ENCODE results near the gene TMIGD3.
"Not testable (repeated sequence)": the region's sequence is repeated elsewhere in the genome, so short reads cannot be mapped to it uniquely, and the experiment has no call there.

Gene TMIGD3

DNA sequence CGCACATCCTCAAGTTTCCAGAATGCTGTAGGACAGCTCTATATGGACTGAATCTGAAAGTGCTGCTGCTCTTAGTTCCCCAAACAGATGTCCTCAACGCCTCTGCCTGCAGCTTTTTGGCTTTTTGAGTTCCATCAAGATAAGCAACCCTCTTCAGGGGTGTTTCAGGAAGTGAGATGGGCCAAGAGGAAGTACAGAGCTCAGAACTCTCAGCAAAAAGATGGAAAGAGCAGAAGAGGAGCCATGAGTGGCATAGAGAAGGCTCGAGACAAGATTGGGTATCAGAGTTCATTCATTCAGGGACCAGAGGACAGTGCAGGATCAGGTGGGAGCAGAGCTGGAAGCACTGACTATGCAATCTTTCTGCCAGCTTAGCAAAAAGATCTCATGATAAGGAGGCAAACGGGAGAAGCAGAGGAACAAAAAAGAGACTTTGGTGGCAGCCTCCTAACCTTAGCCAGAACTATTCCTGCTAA lies at the start of gene TMIGD3, which contains the start of gene ADORA3:
Gene TMIGD3, minus strand, starts transcription at position 49 of the 476 bp plus-strand sequence. CDS start 279 bp downstream, outside the sequence.
Gene ADORA3, minus strand, starts transcription at position 49 of the 476 bp plus-strand sequence. CDS start 279 bp downstream, outside the sequence.
- no peak for DNase-seq

DNA sequence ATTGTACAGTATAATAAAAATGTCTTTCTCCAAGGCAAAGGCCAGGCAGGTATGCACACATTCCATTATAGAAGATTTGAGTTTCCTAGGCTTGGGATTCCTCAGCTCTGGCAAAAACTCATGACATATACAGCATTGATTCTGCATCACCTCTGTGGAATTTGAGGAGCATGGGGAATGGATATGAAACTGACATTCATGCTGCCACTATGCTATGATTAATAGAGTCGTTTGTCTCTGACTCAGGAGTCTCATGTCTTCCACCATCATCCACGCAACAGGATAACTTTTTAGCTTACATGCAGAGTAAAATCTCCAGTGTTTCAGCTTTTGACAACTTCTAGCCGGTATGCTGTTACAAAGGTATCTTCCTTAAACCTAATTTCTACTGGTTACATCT lies 49.8 kb upstream of the TMIGD3 start:
- DNase-seq: no peak

DNA sequence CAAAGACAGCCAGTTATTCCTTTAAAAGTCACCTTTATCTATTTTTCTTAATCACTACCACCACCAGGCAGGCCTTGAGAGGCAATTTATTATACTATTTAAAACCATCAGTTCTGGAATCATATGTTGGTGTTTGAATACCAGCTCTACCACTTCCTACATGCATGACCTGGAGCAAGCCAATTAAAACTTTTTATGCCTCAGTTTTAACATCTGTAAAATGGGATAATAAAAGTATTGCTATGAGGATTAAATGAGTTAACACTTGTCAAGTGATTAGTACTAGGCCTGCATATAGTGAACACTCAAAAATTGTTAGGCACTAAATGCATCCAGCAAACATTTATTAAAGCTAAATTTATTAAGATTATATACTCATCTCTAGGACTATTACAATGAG lies 49.2 kb upstream of the TMIGD3 start:
- no peak for DNase-seq

DNA sequence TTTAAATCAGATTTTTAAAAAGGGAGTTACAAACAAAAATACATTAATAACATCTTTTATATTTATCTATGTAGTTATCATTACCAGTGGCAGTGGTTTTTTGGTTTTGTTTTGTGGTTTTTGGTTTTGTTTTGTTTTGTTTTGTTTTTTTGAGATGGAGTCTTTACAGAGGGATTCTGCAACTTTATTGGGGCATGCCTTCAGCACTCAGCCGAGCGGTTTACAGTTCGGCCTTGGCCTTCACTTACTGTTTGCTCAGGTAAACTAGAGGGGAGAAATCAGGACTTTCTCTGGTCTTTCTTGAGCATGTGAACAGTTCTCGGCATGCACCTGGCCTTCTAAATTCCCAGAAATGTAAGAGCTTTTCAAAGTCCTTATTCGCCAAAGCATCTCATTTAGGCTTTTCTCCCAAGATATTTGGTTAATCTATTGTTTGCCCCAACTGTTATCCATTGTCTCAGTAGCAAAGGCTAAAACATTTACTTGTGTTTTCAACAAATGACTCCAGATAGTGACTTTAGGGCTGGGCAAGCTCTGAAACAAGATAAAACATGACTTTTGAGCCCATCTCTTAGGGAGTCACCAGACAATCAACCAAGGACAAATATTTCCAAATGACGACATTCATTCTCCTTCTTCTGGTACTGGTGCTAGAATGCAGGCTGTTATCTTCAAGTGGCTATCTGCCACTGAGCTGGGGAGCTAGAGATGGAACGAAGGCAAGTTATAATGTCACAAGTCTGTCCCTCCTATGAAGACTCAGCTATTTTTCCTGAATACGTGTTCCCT lies 48.4 kb upstream of the TMIGD3 start:
- no peak for DNase-seq

DNA sequence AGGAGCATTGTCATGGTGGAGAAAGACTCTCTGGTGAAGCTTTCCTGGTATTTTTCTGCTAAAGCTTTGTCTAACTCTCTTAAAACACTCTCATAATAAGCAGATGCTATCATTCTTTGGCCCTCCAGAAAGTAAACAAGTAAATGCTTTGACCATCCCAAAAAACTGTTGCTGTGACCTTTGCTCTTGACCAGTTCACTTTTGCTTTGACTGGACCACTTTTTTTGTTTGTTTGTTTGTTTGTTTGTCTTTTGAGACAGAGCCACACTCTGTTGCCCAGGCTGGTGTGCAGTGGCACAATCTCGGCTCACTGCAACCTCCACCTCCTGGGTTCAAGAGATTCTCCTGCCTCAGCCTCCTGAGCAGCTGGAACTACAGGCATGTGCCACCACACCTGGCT lies 44.4 kb upstream of the TMIGD3 start:
- not testable (repeated sequence) for DNase-seq

DNA sequence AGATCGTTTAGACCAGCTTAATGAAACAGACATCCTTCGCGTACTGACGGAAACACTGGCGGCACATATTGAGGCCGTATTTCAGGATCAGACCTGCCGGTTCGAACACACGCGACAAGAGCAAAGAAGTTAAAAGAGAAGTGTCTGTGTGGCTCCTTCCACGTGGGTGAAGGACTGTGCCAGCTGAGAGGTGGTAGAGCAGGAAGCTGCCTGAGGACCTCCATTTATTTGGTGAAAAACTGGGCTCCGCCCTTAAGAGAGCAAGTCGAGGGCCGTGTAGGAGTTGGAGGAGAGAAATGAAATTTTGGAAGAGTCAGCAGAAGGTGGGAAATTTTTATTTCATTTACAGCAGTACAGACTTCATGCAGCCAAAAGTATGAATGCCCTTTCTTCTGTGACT lies 38.8 kb upstream of the TMIGD3 start:
- no peak for DNase-seq

DNA sequence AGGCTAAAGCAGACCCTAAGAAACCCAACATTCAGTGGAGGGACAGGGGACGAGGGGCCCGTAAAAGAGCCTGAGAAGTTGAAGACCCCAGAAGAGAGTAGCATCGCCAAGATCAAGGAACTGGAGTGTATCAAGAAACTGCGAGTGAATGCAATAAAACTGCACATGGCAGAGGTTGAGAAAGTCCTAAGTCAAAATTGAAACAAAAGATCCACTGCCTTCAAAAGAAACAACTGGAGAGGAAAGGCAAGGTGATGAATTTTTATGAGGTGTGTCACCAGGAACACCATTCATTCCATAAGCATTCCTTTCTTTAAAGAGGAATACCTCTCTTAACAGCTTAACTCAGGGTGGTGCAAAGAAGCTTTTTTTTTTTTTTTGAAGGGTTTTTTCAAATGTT lies 38.3 kb upstream of the TMIGD3 start:
- no peak for DNase-seq

DNA sequence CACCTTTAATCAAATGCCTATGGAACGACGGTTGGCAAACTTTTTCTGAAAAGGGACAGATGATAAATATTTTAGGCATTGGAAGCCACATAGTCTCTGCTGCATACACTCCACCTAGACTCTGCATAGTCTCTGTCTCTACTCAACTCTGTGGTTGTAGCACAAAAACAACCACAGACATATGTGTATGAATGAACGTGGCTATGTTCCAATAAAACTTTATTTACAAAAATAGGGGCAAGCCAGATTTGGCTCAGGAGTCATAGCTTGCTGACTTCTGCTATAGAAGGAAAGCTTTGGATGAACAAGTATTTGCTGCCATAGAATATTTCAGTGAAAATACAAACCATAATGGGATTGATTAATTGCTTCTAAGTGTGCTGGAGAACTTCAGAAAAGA lies 37.5 kb upstream of the TMIGD3 start:
- DNase-seq: no peak

DNA sequence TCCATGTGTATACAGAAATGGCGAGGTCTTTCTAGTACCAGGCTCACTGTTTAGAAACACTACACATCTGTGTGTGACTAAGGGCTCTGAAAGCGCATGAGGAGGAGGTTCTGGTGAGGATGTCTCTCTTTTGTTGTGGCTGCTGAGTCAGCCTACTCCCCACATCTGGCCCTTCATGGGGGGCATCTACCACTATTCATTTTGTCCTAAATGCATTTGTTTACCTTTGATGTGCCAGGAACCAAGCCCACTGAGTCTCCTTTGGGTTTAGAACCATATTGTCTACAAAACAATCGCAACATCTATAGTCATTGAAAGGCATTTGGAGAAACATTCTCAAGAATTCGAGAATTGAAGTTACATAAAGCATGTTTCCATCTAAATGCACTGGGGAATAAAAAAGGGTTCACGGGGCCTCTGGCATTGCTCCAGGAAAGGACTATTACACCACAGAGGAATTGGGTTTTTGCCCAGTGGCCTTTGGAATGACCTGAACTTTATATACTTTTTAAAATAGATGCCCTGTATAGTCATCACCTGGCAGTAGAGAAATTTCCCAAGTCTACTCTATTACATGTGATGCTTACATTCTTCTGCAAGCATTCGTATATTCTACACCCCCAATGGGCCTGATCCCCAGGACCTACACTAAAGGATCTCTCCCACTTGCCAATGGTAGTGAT lies 35.1 kb upstream of the TMIGD3 start:
- no peak for DNase-seq

DNA sequence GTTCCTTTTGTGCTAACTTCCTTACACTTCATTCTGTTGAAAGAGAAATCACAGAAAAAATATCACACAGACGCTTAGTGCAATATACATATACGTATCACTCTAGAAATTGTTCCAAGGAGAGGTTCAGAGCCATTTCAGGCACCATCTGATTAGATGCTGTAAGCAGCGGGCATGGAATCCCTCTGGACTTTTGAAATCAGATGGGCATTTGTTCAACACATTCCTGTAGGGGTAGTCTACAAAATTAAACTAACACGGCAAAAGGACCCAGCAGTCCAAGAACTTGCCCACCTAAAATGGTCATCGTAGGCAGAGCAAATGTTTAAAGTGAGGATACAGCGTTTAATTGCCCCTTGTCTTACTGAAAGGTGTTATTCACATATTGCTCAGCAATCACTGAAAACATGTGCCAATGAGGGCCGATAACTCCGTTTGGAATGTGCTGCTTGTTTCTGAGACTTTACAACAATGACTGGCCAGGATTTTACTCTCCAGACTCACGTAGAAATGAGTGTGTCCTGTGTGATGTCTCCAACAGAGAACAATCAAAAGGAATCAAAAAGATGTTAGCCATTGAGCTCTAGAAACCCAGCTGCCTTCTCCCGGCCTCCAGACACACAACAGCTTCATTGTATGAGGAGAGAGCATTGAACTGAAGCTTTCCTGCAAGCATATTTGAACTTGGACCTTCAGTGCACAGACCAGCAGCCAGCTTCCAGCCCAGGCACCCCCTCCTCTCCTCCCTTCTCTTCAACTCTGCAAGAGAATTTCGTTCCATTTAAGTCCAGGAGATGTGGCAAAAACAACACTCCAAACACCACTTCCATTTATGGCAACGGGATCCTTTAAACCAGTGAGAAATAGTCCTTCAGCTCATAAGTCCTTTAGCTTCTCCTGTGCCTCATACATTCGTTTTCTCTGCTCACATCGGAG lies 32.1 kb upstream of the TMIGD3 start:
- no peak for DNase-seq

DNA sequence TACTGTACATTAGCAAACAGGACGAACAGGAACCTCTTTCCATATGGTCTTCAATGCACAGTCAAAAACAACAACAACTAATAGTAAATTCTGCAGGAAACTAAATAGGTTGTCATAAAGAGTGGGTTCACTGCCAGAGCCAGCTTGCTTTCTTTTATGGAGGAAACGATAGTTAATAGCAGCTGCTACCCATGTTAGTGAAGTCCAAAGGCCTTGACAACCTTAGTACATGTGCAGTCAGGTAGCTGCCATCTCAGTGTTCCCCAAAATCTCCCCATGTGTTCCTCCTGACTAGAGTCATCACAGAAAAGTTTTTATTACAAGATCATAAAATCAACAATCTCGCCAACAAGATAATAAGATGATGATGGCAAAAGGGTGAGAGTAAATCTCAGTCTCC lies 16.6 kb upstream of the TMIGD3 start:
- DNase-seq: no peak

DNA sequence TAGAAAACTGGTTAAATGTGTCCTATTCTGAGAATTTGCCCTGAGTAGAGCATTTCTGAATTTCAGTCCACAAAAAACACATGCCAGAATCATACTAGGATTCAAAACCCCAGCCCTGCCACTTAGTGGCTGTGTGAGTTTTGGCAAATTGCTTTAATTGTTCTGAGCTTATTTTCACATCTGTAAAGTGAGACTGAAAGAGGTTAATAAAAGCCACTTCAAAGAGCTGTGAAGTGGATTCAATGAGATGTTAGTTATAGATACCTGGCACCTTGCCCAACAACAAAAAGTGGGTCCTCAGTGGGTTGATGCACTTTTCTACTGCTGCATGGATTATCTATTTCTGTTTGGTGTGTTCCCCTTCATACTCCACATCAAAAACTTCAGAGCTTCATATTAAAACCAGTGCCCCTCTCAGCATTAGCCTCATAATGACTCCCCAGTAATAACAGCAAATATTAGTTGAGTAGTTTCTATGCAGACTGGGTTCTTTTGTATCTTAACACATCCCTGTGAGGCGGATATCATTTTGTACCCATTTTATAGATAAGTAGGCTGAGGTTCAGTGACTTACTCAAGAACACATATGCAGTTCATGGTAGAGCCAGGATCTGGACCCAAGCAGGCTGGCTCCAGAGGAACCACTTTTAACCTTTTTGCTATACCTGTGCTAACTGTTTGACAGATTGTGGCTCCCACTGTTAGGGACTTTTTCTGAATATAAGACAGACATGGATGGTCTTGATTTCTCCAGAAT lies 14.2 kb upstream of the TMIGD3 start:
- no peak for DNase-seq

DNA sequence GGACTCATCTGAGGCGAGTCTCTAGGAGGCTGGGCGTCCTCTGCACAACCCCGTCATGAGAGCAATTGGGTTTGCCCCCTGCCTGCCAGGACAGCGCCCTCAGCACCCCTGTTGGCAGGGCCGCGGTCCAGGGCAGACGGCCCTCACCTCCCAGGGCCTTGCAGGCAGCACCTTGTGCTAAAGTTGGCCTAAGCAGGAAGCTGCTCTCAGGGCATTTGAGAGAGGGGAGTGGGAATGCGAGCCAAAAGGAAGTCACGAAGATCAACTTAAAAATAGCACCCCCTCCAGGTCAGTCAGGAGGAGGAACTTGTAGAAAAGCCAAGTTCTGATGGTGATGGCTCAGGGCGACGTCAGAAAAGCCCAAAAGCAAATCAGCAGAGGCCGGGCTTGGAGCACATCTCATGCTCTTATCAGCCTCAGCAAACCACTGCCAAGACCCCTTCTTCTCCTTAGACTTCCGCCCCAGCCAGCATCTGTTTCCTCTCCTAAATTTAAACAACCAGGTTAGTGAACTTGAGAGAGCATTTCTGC lies 12.6 kb upstream of the TMIGD3 start:
- DNase-seq: no peak

DNA sequence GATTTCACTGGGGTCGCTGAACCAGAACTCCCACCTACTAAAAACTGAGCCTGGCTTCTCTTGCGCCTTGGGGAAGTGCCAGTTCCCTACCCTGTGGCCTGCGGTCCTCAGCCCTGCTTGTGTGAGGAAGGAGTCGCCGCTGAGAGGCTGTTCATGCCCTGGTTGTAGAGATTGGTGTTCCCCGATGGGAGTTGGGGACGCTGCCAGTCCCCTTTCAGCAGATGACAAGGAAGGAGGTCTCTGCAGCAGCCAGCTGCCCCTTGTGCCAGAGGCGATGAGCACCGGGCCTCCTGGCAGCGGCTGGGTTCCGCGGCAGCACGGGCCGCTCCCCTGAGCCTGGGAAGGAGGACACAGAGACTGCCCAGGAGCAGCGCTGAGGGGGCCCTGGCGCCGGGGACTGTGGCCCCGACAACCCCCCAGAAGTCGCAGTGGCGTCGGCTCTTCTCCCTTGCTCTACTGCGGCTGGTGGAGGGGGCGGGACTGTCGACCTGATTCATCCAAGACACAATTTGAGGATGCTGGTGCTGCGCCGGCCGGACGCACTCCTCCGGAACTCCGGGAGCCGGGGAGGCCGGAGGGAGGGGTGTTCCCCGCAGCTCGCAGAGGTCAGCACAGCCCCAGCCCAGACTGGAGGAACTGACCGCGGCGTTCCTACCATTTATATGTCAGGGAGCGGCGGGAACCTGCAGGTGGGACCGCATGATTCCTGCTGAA lies 12.0 kb upstream of the TMIGD3 start:
- DNase-seq: peak; percentile 74

DNA sequence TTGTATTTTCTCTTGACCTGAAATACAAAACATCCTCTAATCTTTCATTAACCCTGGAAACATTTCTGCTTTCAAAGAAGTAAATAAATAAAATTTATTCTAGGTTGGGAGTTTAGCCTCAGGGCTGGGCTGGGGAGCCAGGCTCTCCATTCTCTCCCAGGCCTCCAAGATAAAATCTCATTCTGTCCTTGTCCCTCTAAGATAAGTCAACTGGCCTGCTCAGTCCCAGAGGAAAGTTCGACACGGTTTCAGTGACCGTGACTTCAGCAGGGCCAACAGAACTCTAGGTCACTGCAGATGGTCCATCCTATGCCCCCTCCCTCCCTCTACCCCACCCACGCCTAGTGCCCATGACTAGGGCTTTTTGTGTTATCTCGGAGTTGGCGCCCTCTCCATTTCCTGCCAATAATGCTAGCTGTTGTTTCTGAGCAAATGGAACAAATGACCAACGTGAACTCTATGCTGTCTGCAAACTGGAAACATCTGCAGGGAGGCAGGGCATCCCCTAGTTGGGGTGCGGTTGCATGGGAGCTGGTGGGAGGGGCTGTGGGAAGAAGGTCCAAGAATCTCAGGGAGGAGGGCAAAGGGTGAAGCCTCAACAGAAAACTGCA lies 10.1 kb upstream of the TMIGD3 start:
- DNase-seq: no peak

DNA sequence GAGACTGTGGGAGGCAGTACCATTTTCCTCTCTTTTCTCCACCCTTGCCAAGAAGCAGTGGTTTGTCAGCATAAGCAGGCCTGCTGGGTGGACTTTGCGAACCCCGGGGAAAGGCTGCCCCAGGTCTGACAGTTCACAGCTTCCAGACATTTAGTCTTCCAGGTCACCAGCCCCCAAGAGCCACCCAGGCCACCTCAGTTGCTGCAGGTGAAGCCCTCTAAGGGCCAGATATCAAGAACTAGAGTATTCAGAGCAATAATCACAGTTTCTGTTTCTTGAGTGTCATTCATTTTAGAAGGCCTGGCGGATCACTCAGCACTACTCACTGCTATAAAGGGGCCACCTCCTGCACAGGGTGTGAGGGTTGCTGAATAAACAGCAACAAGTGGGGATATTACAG lies 9.5 kb upstream of the TMIGD3 start:
- DNase-seq: no peak

DNA sequence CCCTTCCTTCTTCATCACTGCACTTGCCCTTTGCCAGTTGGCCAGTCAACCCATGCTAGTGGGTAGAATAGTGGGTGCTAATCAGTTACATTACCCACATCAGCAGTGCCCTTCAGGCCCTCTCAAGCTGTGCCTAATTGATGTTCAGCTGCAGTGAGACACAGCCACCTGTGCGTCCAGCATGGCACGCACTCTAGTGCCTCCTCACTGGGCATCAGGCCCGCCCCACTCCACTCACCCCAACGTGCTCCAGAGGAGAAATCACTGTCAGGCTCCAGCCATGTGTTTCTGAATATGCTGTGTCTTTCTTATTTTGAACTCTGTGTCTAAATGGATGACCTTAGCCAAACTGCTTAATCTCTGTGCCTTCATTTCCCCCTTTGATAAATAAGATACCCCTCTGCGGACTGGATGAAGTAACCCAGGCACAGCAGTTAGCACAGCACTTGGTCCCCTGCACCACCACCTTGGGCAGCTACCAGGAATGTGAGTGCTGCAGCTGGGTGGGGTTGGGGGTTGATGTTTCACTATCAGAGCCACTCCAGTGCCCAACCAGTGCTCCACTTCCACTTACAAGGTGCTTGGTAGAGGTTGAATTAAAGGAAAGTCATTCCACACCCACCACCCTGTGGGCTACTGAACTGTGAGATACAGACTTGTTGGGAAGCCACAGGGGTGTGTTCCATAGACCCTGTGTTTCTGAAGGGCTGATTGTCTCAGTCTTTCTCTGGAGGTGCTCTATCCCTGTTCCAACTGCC lies 8.9 kb upstream of the TMIGD3 start:
- DNase-seq: no peak

DNA sequence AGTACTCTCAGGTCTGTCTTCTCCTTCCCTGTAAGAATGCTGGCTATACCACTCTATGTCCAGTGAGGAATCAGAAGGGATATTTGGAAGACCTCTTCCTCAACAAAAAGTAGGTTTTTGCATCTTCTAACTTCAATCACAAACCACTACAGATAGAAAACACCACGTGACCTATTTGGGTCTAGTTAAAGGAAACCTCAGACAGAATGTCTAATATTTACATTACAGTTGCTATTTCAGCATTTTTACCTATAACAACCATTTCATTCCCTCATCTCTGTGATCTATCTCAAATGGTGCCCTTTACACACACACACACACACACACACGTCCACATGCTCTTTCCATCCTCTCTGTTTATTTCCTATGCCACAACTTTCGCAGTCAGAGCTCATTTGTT lies 7.9 kb upstream of the TMIGD3 start:
- DNase-seq: no peak

DNA sequence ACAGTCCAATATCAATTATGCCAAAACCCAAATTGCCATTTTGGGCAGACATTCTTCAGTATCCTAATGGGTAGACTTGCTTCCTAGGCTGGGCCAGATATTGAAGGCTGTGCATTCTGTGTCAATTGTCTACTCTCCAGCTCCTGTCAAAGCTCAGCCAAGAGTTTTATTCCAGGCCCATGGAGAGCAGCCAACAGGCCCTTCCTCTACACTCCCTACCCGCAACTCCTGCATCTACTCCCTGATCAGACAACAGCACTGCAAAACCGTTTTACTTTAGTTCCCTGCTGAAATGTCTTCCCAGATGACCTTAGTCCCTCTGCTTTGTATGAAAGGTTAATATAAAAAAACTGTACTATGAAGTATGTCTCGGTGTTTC lies 6.6 kb upstream of the TMIGD3 start:
- no peak for DNase-seq

All from activated CD8-positive, alpha-beta memory T cell treated with anti-CD3 and anti-CD28 coated beads, Interleukin-2, amount 50 U/mL, for 48 hours (primary cell).